GM23338 (cell line): ENCODE measurements around the gene LPIN1. TPM values are rescaled to one million over a fixed set of nuclear protein-coding genes. Genes with fewer than 3 reads are reported as not detected.
A peak's percentile ranks its signal among the peaks of the same experiment; 100 is the strongest.

Experiments used
- ATAC-seq: fragments of 200-7000 bp; cut with Tn5 transposase; 3 replicates; pipeline ENCODE4 v1.9.1; 2020
- DNase-seq: peaks from one replicate; pipeline ENCODE4 v3.0.0-alpha.2; 2015; ENCODE audit warnings: low spot score
- H2AFZ ChIP-seq: fragments of 200-600 bp; sonication (generic); 2 replicates; pipeline ENCODE4 v1.8.0; 2016; ENCODE audit warnings: antibody characterized with exemption, mild to moderate bottlenecking, moderate library complexity
- H3F3A ChIP-seq: fragments of 200-600 bp; sonication (generic); replicated peaks from 2 replicates; pipeline ENCODE4 v1.8.0; 2017; ENCODE audit warnings: antibody characterized with exemption, mixed run types, low read depth
- H3K27ac ChIP-seq: fragments of 200-600 bp; sonication (generic); 2 replicates; pipeline ENCODE4 v1.6.1; 2016; ENCODE audit warnings: low read depth
- H3K27me3 ChIP-seq: fragments of 200-600 bp; sonication (generic); 2 replicates; pipeline ENCODE4 v1.8.0; 2016; ENCODE audit warnings: mild to moderate bottlenecking, mixed run types, moderate library complexity; ENCODE audit not compliant: insufficient read depth
- H3K36me3 ChIP-seq: fragments of 200-600 bp; sonication (generic); 2 replicates; pipeline ENCODE4 v1.8.0; 2016; ENCODE audit warnings: mild to moderate bottlenecking; ENCODE audit not compliant: insufficient read depth
- H3K4me1 ChIP-seq: fragments of 200-600 bp; sonication (generic); 2 replicates; pipeline ENCODE4 v1.8.0; 2016; ENCODE audit warnings: mild to moderate bottlenecking, moderate library complexity; ENCODE audit not compliant: insufficient read depth
- H3K4me2 ChIP-seq: fragments of 200-600 bp; sonication (generic); 2 replicates; pipeline ENCODE4 v1.7.1; 2017; ENCODE audit warnings: mixed run types
- H3K4me3 ChIP-seq: fragments of 200-600 bp; sonication (generic); 2 replicates; pipeline ENCODE4 v1.6.1; 2016; ENCODE audit warnings: mixed run types
- H3K79me2 ChIP-seq: fragments of 200-600 bp; sonication (generic); replicated peaks from 2 replicates; pipeline ENCODE4 v1.8.0; 2017; ENCODE audit warnings: mild to moderate bottlenecking; ENCODE audit not compliant: insufficient read depth
- H3K9me2 ChIP-seq: fragments of 200-600 bp; sonication (generic); 2 replicates; pipeline ENCODE4 v1.8.0; 2017; ENCODE audit not compliant: insufficient read depth
- H4K20me1 ChIP-seq: fragments of 200-600 bp; sonication (generic); replicated peaks from 2 replicates; pipeline ENCODE4 v1.8.0; 2017; ENCODE audit warnings: mild to moderate bottlenecking; ENCODE audit not compliant: insufficient read depth
- H3K27ac Mint-ChIP-seq: 2 replicates; pipeline ENCODE4 v1.8.0; 2020; ENCODE audit warnings: inconsistent platforms, mild to moderate bottlenecking, moderate library complexity, mixed read lengths
- H3K27me3 Mint-ChIP-seq: 3 replicates; pipeline ENCODE4 v1.8.0; 2022; ENCODE audit warnings: low read depth, mild to moderate bottlenecking, moderate library complexity, mixed read lengths, inconsistent platforms; ENCODE audit not compliant: insufficient read depth, poor library complexity
- H3K36me3 Mint-ChIP-seq: 3 replicates; pipeline ENCODE4 v1.8.0; 2021; ENCODE audit warnings: low read depth, mild to moderate bottlenecking, inconsistent platforms, moderate library complexity, mixed read lengths
- H3K4me1 Mint-ChIP-seq: 3 replicates; pipeline ENCODE4 v1.8.0; 2020; ENCODE audit warnings: mild to moderate bottlenecking, inconsistent platforms, mixed read lengths
- H3K4me3 Mint-ChIP-seq: 3 replicates; pipeline ENCODE4 v1.8.0; 2021; ENCODE audit warnings: moderate library complexity, mild to moderate bottlenecking, inconsistent platforms, mixed read lengths
- H3K9me3 Mint-ChIP-seq: 3 replicates; pipeline ENCODE4 v1.8.0; 2020; ENCODE audit warnings: moderate library complexity, mild to moderate bottlenecking, inconsistent platforms, mixed read lengths
- CREB1 ChIP-seq: fragments of 250-450 bp; sonication (Bioruptor Pico); IDR thresholded peaks from 2 replicates; pipeline ENCODE4 v1.5.0; 2020; ENCODE audit warnings: low read depth, mild to moderate bottlenecking, moderate library complexity
- EZH2 ChIP-seq: fragments of 200-600 bp; sonication (generic); IDR thresholded peaks from one replicate; pipeline ENCODE4 v1.8.0; 2017; ENCODE audit warnings: antibody characterized with exemption, mild to moderate bottlenecking, low read depth; ENCODE audit not compliant: unreplicated experiment
- EZH2phosphoT487 ChIP-seq: fragments of 200-600 bp; sonication (generic); IDR thresholded peaks from one replicate; pipeline ENCODE4 v1.8.1; 2018; ENCODE audit warnings: antibody characterized with exemption; ENCODE audit not compliant: unreplicated experiment
- JUNB ChIP-seq: IDR thresholded peaks from one replicate; pipeline ENCODE4 v1.6.1; 2016; ENCODE audit warnings: antibody characterized with exemption; ENCODE audit not compliant: unreplicated experiment
- NANOG ChIP-seq: IDR thresholded peaks from 2 replicates; pipeline ENCODE4 v1.6.1; 2016; ENCODE audit warnings: antibody characterized with exemption, borderline replicate concordance
- POLR2AphosphoS5 ChIP-seq: IDR thresholded peaks from 2 replicates; pipeline ENCODE4 v1.6.1; 2016; ENCODE audit warnings: antibody characterized with exemption, low read depth
- STAT1 ChIP-seq: IDR thresholded peaks from one replicate; pipeline ENCODE4 v1.6.1; 2016; ENCODE audit warnings: antibody characterized with exemption; ENCODE audit not compliant: unreplicated experiment
- ZNF114 ChIP-seq: fragments of 250-450 bp; sonication (Bioruptor Pico); IDR thresholded peaks from 2 replicates; pipeline ENCODE4 v1.5.0; 2020; ENCODE audit warnings: mild to moderate bottlenecking, moderate library complexity
- ZNF331 ChIP-seq: fragments of 250-450 bp; sonication (Bioruptor Pico); IDR thresholded peaks from 2 replicates; pipeline ENCODE4 v1.5.0; 2020; ENCODE audit warnings: low read depth, mild to moderate bottlenecking, moderate library complexity
- polyA plus RNA-seq: library from polyadenylated mRNA; unstranded; fragments of >200 nt; fragmentation: Nextera tagmentation; extraction: Ambion mirVana; gene quantifications from 2 replicates; pipeline ENCODE4 v1.2.1, GENCODE V29; 2016
- total RNA-seq: library from RNA; depleted of rRNA; stranded (reverse); fragments of >200 nt; shearing (Covaris generic); gene quantifications from 2 replicates; pipeline ENCODE4 v1.2.3, GENCODE V29; 2014
- TF ChIP-seq, protein P1 (sequence below), 2 experiments: fragments of 200-600 bp in 1 of 2; sonication (generic) in 1 of 2; conservative IDR thresholded peaks; 2 replicates each; pipeline versions ENCODE4 v1.5.1 to v1.6.1; 2016 to 2017; ENCODE audit warnings: antibody characterized with exemption in 2 of 2, low read depth in 2 of 2, mild to moderate bottlenecking in 2 of 2, moderate library complexity in 1 of 2
- TF ChIP-seq, protein P2 (sequence below): fragments of 250-450 bp; sonication (Bioruptor Pico); IDR thresholded peaks from 2 replicates; pipeline ENCODE4 v1.5.0; 2020; ENCODE audit warnings: mild to moderate bottlenecking, moderate library complexity
- TF ChIP-seq, protein P3 (sequence below): IDR thresholded peaks from 2 replicates; pipeline ENCODE4 v1.6.1; 2016; ENCODE audit warnings: antibody characterized with exemption
- TF ChIP-seq, protein P4 (sequence below): IDR thresholded peaks from one replicate; pipeline ENCODE4 v1.6.1; 2018; ENCODE audit warnings: antibody characterized with exemption; ENCODE audit not compliant: unreplicated experiment

Gene LPIN1
- total and polyA plus RNA-seq, 2 experiments from 2014 or later: 4.4 to 9.5 TPM

DNA sequence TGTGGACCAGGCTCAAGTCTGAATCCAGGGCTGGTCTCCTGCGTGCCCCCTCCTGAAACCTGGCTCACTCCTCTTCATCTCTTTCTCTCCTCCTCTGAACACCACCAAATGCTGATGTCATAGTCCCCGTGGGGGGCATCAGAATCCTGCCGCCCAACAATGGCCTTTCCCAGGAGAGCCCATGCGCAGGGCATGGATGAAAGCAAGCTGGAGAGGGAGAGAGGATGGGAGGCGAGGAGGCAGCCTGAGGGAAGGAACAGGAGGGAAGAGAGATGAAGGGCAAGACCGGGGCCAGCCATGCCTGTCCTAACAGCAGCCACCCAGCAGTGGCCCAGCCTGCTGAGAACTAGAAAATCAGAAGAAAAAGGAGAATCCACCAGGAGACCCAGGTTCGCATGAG is 22.3 kb upstream of the LPIN1 start:
- H3K4me1 ChIP-seq: no peaks in the 10 kb centered on the region
- no peaks in the 10 kb centered on the region for H3K36me3 ChIP-seq
- no peaks in the 10 kb centered on the region for H3K9me2 ChIP-seq
- no peak for TF ChIP-seq CREB1 (CRISPR knock-in tag)
- TF ChIP-seq, protein P1, sequence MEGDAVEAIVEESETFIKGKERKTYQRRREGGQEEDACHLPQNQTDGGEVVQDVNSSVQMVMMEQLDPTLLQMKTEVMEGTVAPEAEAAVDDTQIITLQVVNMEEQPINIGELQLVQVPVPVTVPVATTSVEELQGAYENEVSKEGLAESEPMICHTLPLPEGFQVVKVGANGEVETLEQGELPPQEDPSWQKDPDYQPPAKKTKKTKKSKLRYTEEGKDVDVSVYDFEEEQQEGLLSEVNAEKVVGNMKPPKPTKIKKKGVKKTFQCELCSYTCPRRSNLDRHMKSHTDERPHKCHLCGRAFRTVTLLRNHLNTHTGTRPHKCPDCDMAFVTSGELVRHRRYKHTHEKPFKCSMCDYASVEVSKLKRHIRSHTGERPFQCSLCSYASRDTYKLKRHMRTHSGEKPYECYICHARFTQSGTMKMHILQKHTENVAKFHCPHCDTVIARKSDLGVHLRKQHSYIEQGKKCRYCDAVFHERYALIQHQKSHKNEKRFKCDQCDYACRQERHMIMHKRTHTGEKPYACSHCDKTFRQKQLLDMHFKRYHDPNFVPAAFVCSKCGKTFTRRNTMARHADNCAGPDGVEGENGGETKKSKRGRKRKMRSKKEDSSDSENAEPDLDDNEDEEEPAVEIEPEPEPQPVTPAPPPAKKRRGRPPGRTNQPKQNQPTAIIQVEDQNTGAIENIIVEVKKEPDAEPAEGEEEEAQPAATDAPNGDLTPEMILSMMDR (conservative IDR thresholded peaks at IDR 0.05; ENCODE audit: low read depth in 2 of 2): no peak
- TF ChIP-seq, protein P2, sequence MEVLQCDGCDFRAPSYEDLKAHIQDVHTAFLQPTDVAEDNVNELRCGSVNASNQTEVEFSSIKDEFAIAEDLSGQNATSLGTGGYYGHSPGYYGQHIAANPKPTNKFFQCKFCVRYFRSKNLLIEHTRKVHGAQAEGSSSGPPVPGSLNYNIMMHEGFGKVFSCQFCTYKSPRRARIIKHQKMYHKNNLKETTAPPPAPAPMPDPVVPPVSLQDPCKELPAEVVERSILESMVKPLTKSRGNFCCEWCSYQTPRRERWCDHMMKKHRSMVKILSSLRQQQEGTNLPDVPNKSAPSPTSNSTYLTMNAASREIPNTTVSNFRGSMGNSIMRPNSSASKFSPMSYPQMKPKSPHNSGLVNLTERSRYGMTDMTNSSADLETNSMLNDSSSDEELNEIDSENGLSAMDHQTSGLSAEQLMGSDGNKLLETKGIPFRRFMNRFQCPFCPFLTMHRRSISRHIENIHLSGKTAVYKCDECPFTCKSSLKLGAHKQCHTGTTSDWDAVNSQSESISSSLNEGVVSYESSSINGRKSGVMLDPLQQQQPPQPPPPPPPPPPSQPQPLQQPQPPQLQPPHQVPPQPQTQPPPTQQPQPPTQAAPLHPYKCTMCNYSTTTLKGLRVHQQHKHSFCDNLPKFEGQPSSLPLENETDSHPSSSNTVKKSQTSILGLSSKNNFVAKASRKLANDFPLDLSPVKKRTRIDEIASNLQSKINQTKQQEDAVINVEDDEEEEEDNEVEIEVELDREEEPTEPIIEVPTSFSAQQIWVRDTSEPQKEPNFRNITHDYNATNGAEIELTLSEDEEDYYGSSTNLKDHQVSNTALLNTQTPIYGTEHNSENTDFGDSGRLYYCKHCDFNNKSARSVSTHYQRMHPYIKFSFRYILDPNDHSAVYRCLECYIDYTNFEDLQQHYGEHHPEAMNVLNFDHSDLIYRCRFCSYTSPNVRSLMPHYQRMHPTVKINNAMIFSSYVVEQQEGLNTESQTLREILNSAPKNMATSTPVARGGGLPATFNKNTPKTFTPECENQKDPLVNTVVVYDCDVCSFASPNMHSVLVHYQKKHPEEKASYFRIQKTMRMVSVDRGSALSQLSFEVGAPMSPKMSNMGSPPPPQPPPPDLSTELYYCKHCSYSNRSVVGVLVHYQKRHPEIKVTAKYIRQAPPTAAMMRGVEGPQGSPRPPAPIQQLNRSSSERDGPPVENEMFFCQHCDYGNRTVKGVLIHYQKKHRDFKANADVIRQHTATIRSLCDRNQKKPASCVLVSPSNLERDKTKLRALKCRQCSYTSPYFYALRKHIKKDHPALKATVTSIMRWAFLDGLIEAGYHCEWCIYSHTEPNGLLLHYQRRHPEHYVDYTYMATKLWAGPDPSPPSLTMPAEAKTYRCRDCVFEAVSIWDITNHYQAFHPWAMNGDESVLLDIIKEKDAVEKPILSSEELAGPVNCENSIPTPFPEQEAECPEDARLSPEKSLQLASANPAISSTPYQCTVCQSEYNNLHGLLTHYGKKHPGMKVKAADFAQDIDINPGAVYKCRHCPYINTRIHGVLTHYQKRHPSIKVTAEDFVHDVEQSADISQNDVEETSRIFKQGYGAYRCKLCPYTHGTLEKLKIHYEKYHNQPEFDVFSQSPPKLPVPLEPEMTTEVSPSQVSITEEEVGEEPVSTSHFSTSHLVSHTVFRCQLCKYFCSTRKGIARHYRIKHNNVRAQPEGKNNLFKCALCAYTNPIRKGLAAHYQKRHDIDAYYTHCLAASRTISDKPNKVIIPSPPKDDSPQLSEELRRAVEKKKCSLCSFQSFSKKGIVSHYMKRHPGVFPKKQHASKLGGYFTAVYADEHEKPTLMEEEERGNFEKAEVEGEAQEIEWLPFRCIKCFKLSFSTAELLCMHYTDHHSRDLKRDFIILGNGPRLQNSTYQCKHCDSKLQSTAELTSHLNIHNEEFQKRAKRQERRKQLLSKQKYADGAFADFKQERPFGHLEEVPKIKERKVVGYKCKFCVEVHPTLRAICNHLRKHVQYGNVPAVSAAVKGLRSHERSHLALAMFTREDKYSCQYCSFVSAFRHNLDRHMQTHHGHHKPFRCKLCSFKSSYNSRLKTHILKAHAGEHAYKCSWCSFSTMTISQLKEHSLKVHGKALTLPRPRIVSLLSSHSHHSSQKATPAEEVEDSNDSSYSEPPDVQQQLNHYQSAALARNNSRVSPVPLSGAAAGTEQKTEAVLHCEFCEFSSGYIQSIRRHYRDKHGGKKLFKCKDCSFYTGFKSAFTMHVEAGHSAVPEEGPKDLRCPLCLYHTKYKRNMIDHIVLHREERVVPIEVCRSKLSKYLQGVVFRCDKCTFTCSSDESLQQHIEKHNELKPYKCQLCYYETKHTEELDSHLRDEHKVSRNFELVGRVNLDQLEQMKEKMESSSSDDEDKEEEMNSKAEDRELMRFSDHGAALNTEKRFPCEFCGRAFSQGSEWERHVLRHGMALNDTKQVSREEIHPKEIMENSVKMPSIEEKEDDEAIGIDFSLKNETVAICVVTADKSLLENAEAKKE (CRISPR knock-in tag): no peak
- TF ChIP-seq ZNF114: no peak
- TF ChIP-seq ZNF331: no peak
- TF ChIP-seq JUNB: no peak
- no peak for TF ChIP-seq EZH2phosphoT487
- TF ChIP-seq, protein P3, sequence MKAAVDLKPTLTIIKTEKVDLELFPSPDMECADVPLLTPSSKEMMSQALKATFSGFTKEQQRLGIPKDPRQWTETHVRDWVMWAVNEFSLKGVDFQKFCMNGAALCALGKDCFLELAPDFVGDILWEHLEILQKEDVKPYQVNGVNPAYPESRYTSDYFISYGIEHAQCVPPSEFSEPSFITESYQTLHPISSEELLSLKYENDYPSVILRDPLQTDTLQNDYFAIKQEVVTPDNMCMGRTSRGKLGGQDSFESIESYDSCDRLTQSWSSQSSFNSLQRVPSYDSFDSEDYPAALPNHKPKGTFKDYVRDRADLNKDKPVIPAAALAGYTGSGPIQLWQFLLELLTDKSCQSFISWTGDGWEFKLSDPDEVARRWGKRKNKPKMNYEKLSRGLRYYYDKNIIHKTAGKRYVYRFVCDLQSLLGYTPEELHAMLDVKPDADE: no peak
- TF ChIP-seq EZH2: no peak
- TF ChIP-seq POLR2AphosphoS5: no peak
- no peak for TF ChIP-seq NANOG
- no peak for TF ChIP-seq STAT1
- TF ChIP-seq, protein P4, sequence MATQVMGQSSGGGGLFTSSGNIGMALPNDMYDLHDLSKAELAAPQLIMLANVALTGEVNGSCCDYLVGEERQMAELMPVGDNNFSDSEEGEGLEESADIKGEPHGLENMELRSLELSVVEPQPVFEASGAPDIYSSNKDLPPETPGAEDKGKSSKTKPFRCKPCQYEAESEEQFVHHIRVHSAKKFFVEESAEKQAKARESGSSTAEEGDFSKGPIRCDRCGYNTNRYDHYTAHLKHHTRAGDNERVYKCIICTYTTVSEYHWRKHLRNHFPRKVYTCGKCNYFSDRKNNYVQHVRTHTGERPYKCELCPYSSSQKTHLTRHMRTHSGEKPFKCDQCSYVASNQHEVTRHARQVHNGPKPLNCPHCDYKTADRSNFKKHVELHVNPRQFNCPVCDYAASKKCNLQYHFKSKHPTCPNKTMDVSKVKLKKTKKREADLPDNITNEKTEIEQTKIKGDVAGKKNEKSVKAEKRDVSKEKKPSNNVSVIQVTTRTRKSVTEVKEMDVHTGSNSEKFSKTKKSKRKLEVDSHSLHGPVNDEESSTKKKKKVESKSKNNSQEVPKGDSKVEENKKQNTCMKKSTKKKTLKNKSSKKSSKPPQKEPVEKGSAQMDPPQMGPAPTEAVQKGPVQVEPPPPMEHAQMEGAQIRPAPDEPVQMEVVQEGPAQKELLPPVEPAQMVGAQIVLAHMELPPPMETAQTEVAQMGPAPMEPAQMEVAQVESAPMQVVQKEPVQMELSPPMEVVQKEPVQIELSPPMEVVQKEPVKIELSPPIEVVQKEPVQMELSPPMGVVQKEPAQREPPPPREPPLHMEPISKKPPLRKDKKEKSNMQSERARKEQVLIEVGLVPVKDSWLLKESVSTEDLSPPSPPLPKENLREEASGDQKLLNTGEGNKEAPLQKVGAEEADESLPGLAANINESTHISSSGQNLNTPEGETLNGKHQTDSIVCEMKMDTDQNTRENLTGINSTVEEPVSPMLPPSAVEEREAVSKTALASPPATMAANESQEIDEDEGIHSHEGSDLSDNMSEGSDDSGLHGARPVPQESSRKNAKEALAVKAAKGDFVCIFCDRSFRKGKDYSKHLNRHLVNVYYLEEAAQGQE: no peak
- no peaks in the 10 kb centered on the region for H3K27me3 ChIP-seq
- no peak for DNase-seq
- H3K27ac Mint-ChIP-seq: no peak overlapping the region
- no peak overlapping the region for H3K4me3 Mint-ChIP-seq
- no peaks in the 10 kb centered on the region for H4K20me1 ChIP-seq
- H3K36me3 Mint-ChIP-seq: no peaks in the 10 kb centered on the region
- no peak overlapping the region for H3K27ac ChIP-seq
- no peaks in the 10 kb centered on the region for H3F3A ChIP-seq
- H3K27me3 Mint-ChIP-seq: no peaks in the 10 kb centered on the region
- no peaks in the 10 kb centered on the region for H3K79me2 ChIP-seq
- peak; percentile 57 for ATAC-seq
- peaks cover 23% of the 10 kb centered on the region for H3K4me1 Mint-ChIP-seq
- H3K4me3 ChIP-seq: no peak overlapping the region
- H2AFZ ChIP-seq: peak overlapping the region; percentile 43; the same call in 1 of the 2 replicates
- H3K4me2 ChIP-seq: no peak overlapping the region
- H3K9me3 Mint-ChIP-seq: no peaks in the 10 kb centered on the region
